ENCODE measurements around the gene AZGP1. TPM values are rescaled to one million over a fixed set of nuclear protein-coding genes. Genes with fewer than 3 reads are reported as not detected.

Gene AZGP1
- total RNA-seq, 1 donor: not detected

GRCh38 chr7:99918959-99919813, 56.6 kb downstream of the AZGP1 start, which contains the start of gene TRIM4:
Gene TRIM4 (minus strand): TSS chr7:99919530. CDS start chr7:99919401, 129 bp downstream.
- TF ChIP-seq CTCF (IDR thresholded peaks at IDR 0.05; ENCODE audit: insufficient read depth, low read length): peak; percentile 13
- H3K4me3 ChIP-seq (ENCODE audit: low read depth, low read length): peak within 1 kb of the TSS; percentile 89
- DNase-seq (ENCODE audit: low read depth): peak; percentile 92

Small RNA genes lying within 50 kb of the gene (small RNA-seq; reads per million reads assigned to genes)
- gene RF00019 (not detected), gene RF00561 (not detected)

Other genes starting within 250 kb of the AZGP1 start
- 0.74 TPM in 1 of 2 replicates, not detected in the other for gene CYP3A7, start 240.8 kb downstream of the AZGP1 start, total RNA-seq (ENCODE audit: low replicate concordance)
- gene CYP3A4, start 191.8 kb downstream of the AZGP1 start, total RNA-seq (ENCODE audit: low replicate concordance): not detected in 2 replicates
- not detected in 2 replicates for gene CYP3A43, start 148.0 kb downstream of the AZGP1 start, total RNA-seq (ENCODE audit: low replicate concordance)
- 0.63 and 0.65 TPM in 2 replicates for gene OR2AE1, start 99.0 kb downstream of the AZGP1 start, total RNA-seq (ENCODE audit: low replicate concordance)
- gene TRIM4, start 56.5 kb downstream of the AZGP1 start, total RNA-seq (ENCODE audit: low replicate concordance): 26.3 and 34.8 TPM in 2 replicates
- gene GJC3, start 46.4 kb downstream of the AZGP1 start, total RNA-seq (ENCODE audit: low replicate concordance): not detected in 2 replicates
- 28.9 and 41.9 TPM in 2 replicates for gene ZKSCAN1, start 39.6 kb upstream of the AZGP1 start, total RNA-seq (ENCODE audit: low replicate concordance)
- gene ZSCAN21, start 73.7 kb upstream of the AZGP1 start, total RNA-seq (ENCODE audit: low replicate concordance): 5.7 and 9.3 TPM in 2 replicates
- 24.3 and 71.3 TPM in 2 replicates for gene ZNF3, start 105.7 kb upstream of the AZGP1 start, total RNA-seq (ENCODE audit: low replicate concordance)
- gene COPS6, start 112.9 kb upstream of the AZGP1 start, total RNA-seq (ENCODE audit: low replicate concordance): 27.1 and 83.7 TPM in 2 replicates
- 13.1 and 97.7 TPM in 2 replicates for gene MCM7, start 125.4 kb upstream of the AZGP1 start, total RNA-seq (ENCODE audit: low replicate concordance)
- 17.6 and 18.2 TPM in 2 replicates for gene AP4M1, start 125.6 kb upstream of the AZGP1 start, total RNA-seq (ENCODE audit: low replicate concordance)
- 38.6 and 42.7 TPM in 2 replicates for gene TAF6, start 143.3 kb upstream of the AZGP1 start, total RNA-seq (ENCODE audit: low replicate concordance)
- 25.4 and 54.5 TPM in 2 replicates for gene CNPY4, start 143.6 kb upstream of the AZGP1 start, total RNA-seq (ENCODE audit: low replicate concordance)
- 1.9 and 4.2 TPM in 2 replicates for gene MBLAC1, start 150.9 kb upstream of the AZGP1 start, total RNA-seq (ENCODE audit: low replicate concordance)
- gene LAMTOR4, start 172.9 kb upstream of the AZGP1 start, total RNA-seq (ENCODE audit: low replicate concordance): 82.2 and 316 TPM in 2 replicates
- gene TRAPPC14, start 182.7 kb upstream of the AZGP1 start, total RNA-seq (ENCODE audit: low replicate concordance): 3.5 and 10.0 TPM in 2 replicates
- gene GAL3ST4, start 192.6 kb upstream of the AZGP1 start, total RNA-seq (ENCODE audit: low replicate concordance): 4.0 and 9.8 TPM in 2 replicates
- gene GPC2, start 201.3 kb upstream of the AZGP1 start, total RNA-seq (ENCODE audit: low replicate concordance): 1.2 and 4.5 TPM in 2 replicates
- 0.90 and 4.8 TPM in 2 replicates for gene STAG3, start 201.9 kb upstream of the AZGP1 start, total RNA-seq (ENCODE audit: low replicate concordance)
- gene PVRIG, start 243.9 kb upstream of the AZGP1 start, total RNA-seq (ENCODE audit: low replicate concordance): not detected in 2 replicates

All from fibroblast of the aortic adventitia (primary cell).